Measurements from ENCODE around the gene DPPA5.
A peak's percentile ranks its signal among the peaks of the same experiment; 100 is the strongest.
"Not testable (repeated sequence)": the region's sequence is repeated elsewhere in the genome, so short reads cannot be mapped to it uniquely, and the experiment has no call there.

The DPPA5 gene

DNA sequence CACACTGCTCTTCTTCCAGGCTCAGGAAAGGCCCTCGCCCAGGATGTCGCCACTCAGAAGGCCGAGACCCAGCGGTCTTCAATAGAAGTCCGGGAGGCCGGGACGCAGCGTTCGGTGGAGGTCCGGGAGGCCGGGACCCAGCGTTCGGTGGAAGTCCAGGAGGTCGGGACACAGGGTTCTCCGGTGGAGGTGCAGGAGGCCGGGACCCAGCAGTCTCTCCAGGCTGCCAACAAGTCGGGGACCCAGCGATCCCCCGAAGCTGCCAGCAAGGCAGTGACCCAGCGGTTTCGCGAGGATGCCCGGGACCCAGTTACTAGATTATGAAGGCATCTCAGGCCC is 9.4 kb upstream of the DPPA5 start:
- DNase-seq, result no peak

DNA sequence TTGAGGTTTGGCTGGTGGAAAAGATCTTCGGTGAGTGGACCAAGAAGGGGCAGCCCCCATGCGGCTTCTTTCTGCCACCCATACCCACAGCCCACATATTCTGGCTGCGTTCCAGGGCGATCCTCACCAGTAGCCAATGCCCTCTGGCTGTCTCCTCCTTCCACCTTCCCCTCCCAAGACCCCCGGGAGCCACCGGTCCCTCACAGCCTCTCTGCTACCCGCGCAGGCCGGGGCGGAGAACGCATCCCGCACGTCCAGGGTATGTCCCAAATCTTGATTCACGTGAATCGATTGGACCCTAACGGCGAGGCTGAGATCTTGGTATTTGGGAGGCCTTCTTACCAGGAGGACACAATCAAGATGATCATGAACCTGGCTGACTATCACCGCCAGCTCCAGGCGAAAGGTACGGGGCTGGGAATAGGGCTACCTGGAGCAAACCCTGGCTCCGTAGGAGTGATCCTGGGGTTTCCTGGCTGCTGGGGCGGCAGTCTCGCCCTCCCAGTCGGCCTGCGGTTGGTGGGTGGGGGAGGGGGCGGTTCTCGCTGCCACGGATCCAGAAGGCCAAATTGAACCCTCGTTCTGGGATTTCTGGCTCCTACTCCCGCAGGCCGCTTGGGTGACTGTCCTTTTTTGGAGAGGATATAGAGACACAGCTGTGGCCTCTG is 8.9 kb upstream of the DPPA5 start:
- no peak for DNase-seq

DNA sequence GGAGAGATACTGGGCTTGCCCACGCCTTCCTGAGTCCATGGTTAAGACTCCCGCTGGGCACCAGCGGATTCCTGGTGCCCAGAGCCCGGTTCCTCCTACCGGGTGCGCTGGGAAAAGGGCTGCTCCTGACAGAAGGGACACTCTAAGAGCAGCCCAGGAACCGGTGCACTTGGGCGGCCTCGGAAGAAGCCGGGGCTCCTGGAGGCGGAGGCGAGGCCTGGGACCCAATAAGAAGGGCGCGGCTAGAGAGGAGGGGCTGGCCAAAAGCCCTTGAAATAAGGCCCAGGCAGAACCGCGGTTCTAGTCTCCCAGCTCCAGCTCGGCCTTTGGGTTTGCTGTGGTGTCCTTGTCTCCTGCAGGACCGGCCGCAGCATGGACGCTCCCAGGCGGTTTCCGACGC is 8.3 kb upstream of the DPPA5 start, which contains the start of gene KHDC3L:
Gene KHDC3L, plus strand, starts transcription at position 301 of the 400 bp plus-strand sequence. Its CDS starts 72 bp downstream, at position 373.
- DNase-seq, result no peak

DNA sequence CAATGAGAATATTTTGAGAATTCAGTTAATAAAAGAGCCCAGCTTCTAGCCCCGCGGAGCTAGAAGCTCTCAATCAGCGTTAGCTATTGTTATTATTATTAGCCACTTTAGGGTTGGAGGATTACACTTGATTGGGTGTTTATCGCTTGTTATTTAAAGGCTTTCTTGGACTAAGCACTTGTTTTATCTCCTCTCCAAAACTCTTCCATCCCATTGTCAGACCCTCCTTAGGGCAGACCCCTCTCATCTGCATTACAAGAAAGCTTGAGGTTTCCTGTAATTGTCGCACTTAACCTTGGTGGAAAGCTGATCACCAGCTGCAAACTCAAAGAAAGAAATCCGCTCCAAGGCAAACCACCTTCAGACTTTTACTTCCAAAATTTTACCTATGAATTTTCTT is 4.8 kb downstream of the DPPA5 start:
- DNase-seq, result no peak

DNA sequence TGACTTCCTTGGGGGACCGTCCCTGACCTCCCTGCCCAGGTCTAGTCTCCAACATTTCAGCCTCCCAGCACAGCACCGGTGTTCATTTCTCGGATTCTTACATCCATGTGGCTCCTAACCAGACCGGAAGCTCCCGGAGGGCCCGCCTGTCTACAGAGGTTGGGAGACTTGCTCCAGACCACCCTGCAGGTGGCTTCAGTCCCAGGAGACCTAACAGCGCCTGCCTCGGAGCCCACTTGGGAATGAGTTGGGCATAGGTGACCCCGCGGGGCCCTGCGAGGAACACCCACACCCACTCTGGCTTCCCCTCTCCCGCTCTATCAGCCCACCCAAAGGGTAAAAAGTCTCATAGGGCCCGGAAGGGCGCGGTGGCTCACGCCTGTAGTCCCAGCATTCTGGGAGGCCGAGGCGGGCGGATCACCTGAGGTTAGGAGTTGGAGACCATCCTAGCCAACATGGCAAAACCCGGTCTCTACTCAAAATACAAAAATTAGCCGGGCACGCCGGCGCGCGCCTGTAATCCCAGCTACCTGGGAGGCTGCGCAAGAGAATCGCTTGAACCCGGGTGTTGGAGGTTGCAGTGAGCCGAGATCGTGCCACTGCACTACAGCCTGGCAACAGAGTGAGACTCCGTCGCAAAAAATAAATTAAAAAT is 5.4 kb downstream of the DPPA5 start:
- no peak for DNase-seq

DNA sequence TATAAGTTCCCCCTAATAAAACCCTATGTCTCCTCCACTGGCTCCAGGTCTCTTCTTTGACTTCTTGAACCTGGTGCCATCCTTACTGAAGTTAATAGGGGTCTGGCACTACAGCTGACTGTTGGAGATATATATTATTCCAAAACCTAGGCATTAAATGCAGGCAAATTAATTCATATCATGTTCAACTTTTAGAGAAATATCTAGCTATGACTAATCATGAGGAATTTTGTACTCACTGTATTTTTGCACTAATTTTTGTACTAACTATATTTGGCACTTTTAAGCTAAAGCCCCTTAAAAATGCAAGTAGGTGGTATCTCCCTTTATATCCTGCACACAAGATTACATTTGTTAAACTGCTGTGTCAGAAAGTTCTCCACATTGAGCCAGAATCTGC is 10.9 kb downstream of the DPPA5 start:
- DNase-seq, result no peak

DNA sequence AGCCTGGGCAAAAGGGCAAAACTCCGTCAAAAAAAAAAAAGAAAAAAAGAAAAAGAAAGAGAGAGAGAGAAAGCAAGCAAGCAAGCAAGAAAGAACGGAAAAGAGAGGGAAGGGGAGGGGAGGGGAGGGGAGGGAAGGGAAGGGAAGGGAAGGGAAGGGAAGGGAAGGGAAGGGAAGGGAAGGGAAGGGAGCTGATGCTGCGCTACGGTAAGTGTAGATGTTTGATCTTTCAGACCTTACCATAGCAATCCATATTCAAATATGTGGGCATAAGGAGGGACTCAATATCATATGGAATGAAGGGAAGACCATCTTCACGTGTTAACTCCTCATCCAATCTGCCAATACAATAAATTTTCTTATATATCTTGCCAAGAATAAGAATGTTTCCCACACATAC is 11.9 kb downstream of the DPPA5 start:
- DNase-seq, result no peak

DNA sequence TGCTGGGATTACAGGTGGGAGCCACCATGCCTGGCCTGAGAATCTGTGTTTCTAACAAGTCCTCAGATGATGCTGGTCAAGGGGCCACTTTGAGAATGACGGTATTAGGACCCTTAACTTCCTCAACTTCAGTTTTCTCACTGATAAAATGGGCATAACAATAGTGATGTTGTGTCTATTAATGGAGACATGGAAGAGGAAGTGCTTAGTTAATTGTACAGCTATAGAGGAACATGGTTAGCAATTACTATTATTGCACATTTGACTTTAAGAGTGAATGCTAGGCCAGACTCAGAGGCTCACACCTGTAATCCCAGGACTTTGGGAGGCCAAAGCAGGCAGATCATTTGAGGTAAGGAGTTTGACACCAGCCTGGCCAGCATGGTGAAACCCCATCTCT is 12.7 kb downstream of the DPPA5 start:
- no peak for DNase-seq

DNA sequence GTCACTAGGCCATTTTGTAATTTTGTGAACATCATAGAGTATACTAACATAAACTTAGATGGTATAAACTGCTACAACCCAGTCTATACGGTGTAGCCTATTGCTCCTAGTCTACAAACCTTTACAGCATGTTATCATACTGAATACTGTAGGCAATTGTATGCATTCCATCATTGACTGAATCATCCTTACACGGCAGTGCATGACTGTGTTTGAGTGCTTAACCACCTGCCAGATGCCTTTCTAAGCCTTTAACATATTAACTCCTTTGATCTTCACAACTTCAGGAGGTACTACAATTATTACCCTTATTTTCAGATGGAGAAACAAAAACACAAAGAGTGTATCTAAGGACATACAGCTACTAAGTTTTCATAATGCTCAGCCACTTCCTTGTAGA is 14.0 kb downstream of the DPPA5 start:
- no peak for DNase-seq

DNA sequence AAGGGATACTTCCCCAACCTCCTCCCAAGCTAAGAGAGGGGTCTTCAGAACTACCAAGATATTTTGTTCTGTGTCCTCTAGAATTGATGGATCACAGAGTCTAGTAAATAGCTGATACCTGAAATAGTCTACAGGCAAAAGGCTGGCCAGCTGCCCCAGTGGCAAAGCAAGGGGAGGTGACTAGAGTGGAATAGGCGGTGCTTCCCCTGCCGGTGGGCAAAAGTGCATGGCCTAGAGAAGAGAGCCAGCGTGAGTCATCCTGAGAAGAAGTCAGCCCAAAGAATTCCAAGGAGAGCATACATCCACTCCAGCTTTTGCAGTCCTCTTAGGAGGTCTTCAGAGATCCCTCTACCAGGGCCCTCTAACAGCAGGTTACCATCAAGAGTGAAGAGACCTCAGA is 14.7 kb downstream of the DPPA5 start:
- DNase-seq, result no peak

DNA sequence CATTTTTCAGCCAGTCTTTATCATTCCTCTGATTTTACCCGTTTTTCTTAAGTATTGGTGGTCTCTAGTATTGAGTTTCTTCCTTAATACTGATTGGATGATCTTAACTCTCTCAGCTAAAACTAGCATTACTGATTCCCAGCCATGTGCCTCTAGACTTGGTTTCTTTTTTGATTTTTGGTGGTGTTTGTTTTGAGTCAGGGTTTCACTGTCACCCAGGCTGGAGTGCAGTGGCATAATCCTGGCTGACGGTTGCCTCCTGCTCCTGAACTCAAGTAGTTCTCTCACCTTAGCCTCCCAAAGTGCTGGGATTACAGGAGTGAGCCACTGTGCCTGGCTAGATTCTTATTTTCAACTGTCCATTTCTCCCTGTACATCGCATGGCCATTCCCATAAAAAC is 24.9 kb downstream of the DPPA5 start:
- no peak for DNase-seq

DNA sequence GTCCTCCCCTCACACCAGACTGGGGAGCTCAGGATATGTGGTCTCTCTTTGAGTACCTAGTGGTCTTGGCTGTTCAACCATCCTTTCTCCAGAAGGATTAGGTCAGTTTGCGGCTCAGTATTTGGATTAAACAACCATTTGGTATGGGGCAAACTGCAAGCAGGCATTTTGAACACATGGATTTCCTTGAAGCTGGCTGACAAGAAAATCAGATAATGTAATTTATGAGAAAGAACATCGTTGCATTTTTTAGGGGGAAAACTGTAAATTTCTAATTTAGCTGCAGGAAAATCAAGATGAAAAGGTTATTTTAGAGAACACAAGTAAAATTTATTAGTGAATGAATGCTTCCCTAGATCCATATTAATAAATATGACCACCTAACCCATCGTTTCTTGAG is 25.3 kb downstream of the DPPA5 start:
- DNase-seq, result no peak

DNA sequence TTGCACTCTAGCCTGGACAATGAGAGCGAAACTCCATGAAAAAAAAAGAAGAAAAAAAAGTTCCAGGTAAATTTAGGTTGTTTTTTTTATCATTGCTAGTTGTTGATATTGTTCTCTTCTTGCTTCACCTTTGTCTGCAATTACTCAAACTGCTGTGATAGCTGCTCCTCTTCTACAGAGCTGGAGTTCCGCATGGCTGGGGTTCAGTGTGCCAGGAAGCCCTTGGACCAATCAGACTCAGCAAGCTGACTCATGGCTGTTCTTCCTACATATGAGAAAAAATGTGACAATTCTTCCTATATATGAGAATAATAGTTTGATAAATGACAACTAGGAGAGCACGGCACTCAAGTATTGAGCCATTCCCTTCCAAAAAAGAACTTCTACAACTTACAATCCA is 28.4 kb downstream of the DPPA5 start:
- DNase-seq, result no peak

DNA sequence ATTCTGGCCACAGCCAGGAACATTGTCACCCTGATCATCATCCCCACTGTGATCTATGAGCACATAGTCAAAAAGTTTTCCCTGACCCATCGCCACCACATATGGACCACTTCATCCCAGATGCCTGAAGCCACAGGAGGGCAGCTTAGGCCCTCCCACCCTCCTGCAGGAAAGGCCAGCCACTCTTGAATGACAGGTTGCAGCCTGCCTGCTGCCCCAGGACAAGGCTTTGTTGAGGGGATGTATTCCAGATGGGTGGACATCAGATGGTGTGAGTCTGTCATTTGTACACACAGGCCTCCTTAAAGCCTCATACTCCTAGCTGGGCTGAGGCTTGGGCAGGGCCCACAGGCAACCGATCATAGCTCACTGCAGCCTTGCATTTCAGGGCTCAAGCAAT is 30.8 kb downstream of the DPPA5 start:
- no peak for DNase-seq

DNA sequence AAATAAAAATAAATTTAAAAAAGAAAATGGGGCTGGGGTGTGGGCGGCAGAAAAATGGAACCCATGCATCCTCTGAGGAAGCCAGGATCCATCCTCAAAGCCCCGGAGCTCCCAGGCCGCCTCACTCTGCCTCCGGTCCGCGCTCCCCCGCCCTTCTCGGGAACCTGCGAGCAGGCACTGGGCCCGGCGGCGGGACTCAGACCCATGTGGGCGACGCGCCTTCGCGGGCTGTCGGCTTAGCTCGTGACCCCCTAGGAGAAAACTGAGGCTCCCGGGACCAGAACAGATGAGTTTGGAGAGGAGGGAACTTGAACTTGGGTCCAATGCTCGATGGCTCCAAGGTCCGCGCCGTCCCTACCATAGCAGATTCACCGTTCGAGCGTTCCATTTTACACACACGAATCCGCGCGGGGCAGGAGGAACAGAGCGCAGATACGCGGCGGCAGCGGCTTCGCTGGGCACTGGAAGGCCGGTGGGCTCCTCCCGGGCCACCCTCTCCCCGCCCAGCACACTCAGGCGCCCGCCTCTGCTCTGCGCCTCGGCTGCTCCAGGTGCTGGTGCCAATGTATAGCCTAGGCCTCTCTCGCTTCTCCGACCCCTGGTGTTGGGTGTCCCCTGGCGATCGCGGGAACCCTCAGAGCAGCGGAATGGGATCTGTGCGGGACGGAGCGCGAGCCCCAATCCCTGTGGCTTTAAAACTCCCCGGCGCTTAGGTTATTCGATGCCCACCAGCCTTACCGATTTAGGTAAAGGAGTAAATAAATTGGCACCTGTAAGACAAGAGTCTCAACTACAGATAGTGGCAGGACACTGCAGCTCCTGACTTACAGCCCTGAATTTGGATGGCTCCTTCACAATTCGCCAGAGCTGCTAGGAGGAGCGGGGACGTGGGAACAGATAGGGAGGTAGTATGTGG is 39.2 kb downstream of the DPPA5 start:
- DNase-seq, result no peak

DNA sequence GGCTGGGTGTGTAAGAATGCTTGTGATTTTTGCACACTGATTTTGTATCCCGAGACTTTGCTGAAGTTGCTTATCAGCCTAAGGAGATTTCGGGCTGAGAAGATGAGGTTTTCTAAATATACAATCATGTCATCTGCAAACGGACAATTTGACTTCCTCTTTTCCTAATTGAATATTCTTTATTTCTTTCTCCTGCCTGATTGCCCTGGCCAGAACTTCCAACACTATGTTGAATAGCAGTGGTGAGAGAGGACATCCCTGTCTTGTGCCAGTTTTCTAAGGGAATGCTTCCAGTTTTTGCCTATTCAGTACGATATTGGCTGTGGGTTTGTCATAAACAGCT is 43.6 kb downstream of the DPPA5 start:
- not testable (repeated sequence) for DNase-seq

DNA sequence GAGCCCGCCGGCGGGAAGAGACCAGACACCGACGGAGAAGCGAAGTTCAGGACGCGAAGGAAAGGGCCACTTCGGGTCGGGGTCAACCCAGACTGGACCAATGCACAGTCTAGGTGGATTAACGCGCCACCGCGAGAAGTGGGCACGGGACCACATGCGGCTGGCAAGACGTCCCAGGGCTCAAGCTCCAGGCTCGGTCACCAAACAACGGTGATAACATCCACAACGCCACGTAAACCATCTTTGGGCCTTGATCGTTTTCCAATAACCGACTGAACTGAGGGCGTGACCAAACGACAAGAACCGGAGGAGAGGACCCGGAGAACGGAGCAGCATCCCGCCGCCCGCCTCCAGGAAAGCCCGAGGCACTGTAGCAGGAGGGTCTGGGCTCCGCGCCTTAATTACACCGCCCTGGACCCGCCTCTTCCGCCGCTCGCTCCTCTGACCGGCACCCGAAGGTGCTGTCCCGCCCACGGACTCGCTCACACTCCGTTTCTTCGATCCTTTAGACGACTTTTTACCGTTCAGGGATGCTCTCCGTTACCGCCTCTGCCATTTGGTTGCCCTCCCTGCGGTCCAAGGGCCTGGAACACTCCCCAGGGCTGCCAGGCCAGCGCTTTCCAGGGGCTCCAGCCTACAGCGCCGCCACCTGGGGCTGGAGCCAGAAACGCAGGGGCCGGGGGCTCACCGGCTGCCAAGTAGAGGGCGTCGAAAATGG is 44.1 kb downstream of the DPPA5 start:
- peak; percentile 60 for DNase-seq

DNA sequence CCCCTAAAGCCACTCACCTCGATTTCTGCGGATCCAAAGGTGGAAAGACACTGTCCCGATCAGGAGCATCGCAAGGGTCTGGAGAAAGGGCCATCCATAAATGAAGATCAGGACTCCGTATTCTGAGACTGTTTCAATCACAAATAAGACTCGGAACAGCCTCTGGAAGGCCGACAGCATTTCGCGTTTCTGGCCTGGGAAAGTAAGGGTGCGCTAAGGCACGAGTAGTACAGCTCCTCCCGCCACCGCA is 44.6 kb downstream of the DPPA5 start:
- no peak for DNase-seq

DNA sequence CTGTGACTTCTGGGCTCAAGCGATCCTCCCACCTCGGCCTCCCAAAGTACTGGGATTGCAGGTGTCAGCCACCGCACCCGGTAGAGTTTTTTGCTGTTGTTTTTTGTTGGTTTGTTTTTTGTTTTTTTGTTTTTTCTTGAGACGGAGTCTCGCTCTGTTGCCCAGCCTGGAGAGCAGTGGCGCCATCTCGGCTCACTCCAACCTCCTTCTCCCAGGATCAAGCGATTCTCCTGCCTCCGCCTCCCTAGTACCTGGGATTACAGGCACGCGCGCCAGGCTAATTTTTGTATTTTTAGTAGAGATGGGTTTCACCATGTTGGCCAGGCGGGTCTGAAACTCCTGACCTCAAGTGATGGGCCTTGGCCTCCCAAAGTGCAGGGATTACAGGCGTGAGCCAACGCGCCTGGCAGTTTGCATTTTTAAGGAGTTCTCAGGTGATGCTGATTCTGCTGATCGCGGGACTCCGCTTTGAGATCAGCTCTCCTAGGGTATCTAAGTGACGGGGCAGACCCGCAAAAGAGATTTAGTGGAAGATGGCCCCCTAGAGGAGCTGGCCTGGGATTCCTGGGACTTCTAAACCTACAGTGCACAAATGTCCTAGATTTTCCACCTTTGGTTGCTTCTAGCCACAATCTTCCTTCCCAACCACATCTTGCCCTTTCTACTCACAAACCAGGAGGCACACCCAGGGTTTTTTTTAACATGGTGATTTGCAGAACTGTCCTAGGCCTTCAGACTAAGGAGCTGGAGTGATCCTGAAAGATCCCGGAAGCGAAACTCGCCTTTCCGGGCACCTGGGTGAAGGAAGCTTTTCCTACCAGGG is 45.2 kb downstream of the DPPA5 start:
- DNase-seq, result no peak

DNA sequence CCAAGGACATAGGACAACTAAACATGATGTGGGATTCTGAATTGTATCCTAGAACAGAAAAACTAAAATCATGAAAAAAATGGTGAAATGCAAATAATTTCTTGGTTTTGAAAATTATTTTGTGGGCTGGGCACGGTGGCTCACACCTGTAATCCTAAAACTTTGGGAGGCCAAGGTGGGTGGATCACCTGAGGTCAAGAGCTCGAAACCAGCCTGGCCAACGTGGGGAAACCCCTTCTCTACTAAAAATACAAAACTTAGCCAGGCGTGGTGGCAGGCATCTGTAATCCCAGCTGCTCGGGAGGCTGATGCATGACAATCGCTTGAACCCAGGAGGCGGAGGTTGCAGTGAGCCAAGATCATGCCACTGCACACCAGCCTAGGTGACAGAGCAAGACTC is 50.3 kb downstream of the DPPA5 start:
- not testable (repeated sequence) for DNase-seq
